Measurements from ENCODE around the gene HOXB4. TPM values are rescaled to one million over a fixed set of nuclear protein-coding genes. Genes with fewer than 3 reads are reported as not detected.

HOXB4 gene
- polyA plus RNA-seq, 3 donors from 2014 or later: 0.14 to 0.53 TPM; not detected in 1

DNA sequence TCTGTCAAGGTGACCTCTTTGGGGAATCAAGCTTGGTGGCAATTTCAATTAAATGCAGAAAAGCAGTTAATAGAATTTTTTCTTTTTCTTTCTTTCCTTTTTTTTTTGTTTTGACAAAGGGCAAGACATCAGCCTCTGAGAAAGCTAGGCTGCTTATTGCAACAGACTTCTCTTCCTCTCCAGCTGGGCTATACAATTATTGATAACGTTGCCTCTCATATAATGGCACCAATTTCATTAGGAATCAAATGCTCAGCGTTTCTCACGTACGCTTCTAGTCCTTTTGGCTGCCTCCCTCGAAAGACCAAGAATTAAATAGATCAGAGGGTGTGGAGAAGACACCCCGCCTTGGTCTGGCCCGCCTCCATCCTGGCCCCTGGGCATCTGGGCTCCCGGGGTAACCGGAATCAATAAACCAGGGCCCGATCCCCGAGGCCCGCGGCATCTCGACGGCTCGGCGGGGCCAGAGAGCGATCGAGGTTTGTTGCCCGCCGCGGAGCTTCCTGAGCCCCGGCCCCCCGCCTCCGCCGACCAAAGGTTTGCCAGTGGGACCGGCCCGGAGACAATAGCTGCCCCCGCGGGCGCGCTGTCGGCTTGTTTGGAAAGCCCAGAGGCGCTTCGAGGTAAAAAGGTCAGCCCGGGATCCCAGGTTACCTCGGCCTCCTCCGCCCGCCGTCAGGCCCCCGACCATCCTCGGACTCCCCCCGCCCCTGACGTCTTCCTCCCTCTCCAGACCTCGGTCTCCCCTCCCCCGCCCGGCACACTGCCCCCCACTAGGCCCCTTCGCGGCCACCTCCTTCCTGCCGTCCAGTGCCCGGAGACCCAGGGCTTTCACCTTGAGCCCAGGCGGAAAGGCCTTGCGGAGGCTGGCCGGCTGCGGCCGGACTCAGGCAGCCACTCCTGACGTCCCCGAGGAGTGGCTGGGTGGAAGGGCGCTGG is 51.3 kb downstream of the HOXB4 start:
- Mint-ChIP-seq H3K4me1 (peaks cover 2 to 12% of the 10 kb centered on the region in 2 donors), H3K9me3 (no peaks in the 10 kb centered on the region), H3K4me3 (peak overlapping the region in 1 of 5 donors; percentile 40), H3K36me3 (peaks cover 0 to 8% (median 8%) of the 10 kb centered on the region in 3 donors), H3K27me3 (ENCODE audit: low read depth in 3 of 3) (peaks cover 1 to 34% (median 14%) of the 10 kb centered on the region in 3 donors), H3K27ac (no peak overlapping the region)
- DNase-seq: peak in 1 of 3 donors; percentile 19

Other genes with a start within 250 kb of the HOXB4 start
- gene SKAP1, start 148.1 kb downstream of the HOXB4 start, polyA plus RNA-seq: 100 to 1,000 TPM; 325 to 458 (median 329) TPM
- not detected for gene HOXB1, start 47.3 kb downstream of the HOXB4 start, polyA plus RNA-seq
- 10 to 100 TPM; 15.9 to 32.6 (median 18.3) TPM for gene HOXB2, start 33.2 kb downstream of the HOXB4 start, polyA plus RNA-seq
- under 1 TPM in 2 of 3 donors, not detected in 1; 0.26 to 0.45 TPM for gene HOXB3, start 11.9 kb upstream of the HOXB4 start, polyA plus RNA-seq
- not detected for gene HOXB5, start 15.4 kb upstream of the HOXB4 start, polyA plus RNA-seq
- not detected for gene HOXB6, start 26.6 kb upstream of the HOXB4 start, polyA plus RNA-seq
- gene HOXB7, start 32.7 kb upstream of the HOXB4 start, polyA plus RNA-seq: 1 to 10 TPM in 2 of 3 donors, under 1 TPM in 1; 0.39 to 1.8 (median 1.5) TPM
- not detected for gene HOXB8, start 36.9 kb upstream of the HOXB4 start, polyA plus RNA-seq
- not detected for gene HOXB9, start 48.0 kb upstream of the HOXB4 start, polyA plus RNA-seq
- not detected for gene PRAC1, start 144.2 kb upstream of the HOXB4 start, polyA plus RNA-seq
- not detected for gene PRAC2, start 144.8 kb upstream of the HOXB4 start, polyA plus RNA-seq
- not detected for gene HOXB13, start 150.4 kb upstream of the HOXB4 start, polyA plus RNA-seq
- not detected for gene TTLL6, start 238.9 kb upstream of the HOXB4 start, polyA plus RNA-seq

Data from immature natural killer cell (primary cell).